CD4-positive, CD25-positive, alpha-beta regulatory T cell (primary cell): ENCODE data around the gene DISP3. TPM values are rescaled to one million over a fixed set of nuclear protein-coding genes. Genes with fewer than 3 reads are reported as not detected.

Experiments used
- ATAC-seq, 2 donors: fragments of 150-1000 bp; cut with Tn5 transposase; one replicate each; pipeline ENCODE4 v1.10.0; 2021; ENCODE audit warnings: low read depth in 2 of 2, moderate number of reproducible peaks in 2 of 2, moderate library complexity in 1 of 2
- DNase-seq, 3 donors: peaks; one replicate each; pipeline versions ENCODE4 v3.0.0 to v3.0.0-alpha.2; 2012 to 2022; ENCODE audit warnings: mixed read lengths in 1 of 3
- H3K27ac ChIP-seq: one replicate; pipeline ENCODE4 v1.7.0; 2013; ENCODE audit warnings: mild to moderate bottlenecking, low read length; ENCODE audit not compliant: insufficient read depth, poor library complexity, severe bottlenecking
- H3K27me3 ChIP-seq: one replicate; pipeline ENCODE4 v1.7.0; 2013; ENCODE audit warnings: low read length; ENCODE audit not compliant: control insufficient read depth, insufficient read depth
- H3K36me3 ChIP-seq: one replicate; pipeline ENCODE4 v1.7.0; 2013; ENCODE audit warnings: mild to moderate bottlenecking, low read length, moderate library complexity; ENCODE audit not compliant: control insufficient read depth, insufficient read depth
- H3K4me1 ChIP-seq: 2 replicates; pipeline ENCODE4 v1.7.0; 2013; ENCODE audit warnings: mild to moderate bottlenecking, low read length; ENCODE audit not compliant: insufficient read depth, control insufficient read depth, poor library complexity, severe bottlenecking
- H3K4me3 ChIP-seq: one replicate; pipeline ENCODE4 v1.7.0; 2013; ENCODE audit warnings: low read depth, mild to moderate bottlenecking, low read length, moderate library complexity
- H3K9me3 ChIP-seq, 2 experiments: 1 replicate in 1 of 2; 2 replicates in 1 of 2; pipeline ENCODE4 v1.7.0; 2013; ENCODE audit warnings: low read length in 2 of 2, mild to moderate bottlenecking in 1 of 2, moderate library complexity in 1 of 2; ENCODE audit not compliant: control insufficient read depth in 2 of 2
- H3K27ac Mint-ChIP-seq, 3 donors: one replicate each; pipeline ENCODE4 v1.8.0; 2020 to 2022; ENCODE audit warnings: mild to moderate bottlenecking in 3 of 3, mixed read lengths in 3 of 3, moderate library complexity in 2 of 3
- H3K27me3 Mint-ChIP-seq: one replicate; pipeline ENCODE4 v1.8.0; 2022; ENCODE audit warnings: mild to moderate bottlenecking, mixed read lengths
- H3K36me3 Mint-ChIP-seq: one replicate; pipeline ENCODE4 v1.8.0; 2020; ENCODE audit warnings: mixed read lengths
- H3K4me1 Mint-ChIP-seq, 4 donors: one replicate each; pipeline ENCODE4 v1.8.0; 2020 to 2022; ENCODE audit warnings: mixed read lengths in 4 of 4, mild to moderate bottlenecking in 1 of 4
- H3K4me3 Mint-ChIP-seq, 4 donors: one replicate each; pipeline ENCODE4 v1.8.0; 2020 to 2022; ENCODE audit warnings: mild to moderate bottlenecking in 4 of 4, mixed read lengths in 4 of 4, moderate library complexity in 3 of 4
- H3K9me3 Mint-ChIP-seq, 7 donors: one replicate each; pipeline ENCODE4 v1.8.0; 2020 to 2022; ENCODE audit warnings: mixed read lengths in 7 of 7, mild to moderate bottlenecking in 3 of 7, moderate library complexity in 2 of 7
- polyA plus RNA-seq, 4 donors: library from polyadenylated mRNA; unstranded; fragments of 300-500 nt; fragmentation: Illumina TruSeq; gene quantifications; one replicate each; pipeline ENCODE4 v1.2.3, GENCODE V29; 2021
- total RNA-seq: library from RNA; stranded (reverse); gene quantifications from one replicate; pipeline ENCODE4 v1.2.3, GENCODE V29; 2022

Gene DISP3, protein sequence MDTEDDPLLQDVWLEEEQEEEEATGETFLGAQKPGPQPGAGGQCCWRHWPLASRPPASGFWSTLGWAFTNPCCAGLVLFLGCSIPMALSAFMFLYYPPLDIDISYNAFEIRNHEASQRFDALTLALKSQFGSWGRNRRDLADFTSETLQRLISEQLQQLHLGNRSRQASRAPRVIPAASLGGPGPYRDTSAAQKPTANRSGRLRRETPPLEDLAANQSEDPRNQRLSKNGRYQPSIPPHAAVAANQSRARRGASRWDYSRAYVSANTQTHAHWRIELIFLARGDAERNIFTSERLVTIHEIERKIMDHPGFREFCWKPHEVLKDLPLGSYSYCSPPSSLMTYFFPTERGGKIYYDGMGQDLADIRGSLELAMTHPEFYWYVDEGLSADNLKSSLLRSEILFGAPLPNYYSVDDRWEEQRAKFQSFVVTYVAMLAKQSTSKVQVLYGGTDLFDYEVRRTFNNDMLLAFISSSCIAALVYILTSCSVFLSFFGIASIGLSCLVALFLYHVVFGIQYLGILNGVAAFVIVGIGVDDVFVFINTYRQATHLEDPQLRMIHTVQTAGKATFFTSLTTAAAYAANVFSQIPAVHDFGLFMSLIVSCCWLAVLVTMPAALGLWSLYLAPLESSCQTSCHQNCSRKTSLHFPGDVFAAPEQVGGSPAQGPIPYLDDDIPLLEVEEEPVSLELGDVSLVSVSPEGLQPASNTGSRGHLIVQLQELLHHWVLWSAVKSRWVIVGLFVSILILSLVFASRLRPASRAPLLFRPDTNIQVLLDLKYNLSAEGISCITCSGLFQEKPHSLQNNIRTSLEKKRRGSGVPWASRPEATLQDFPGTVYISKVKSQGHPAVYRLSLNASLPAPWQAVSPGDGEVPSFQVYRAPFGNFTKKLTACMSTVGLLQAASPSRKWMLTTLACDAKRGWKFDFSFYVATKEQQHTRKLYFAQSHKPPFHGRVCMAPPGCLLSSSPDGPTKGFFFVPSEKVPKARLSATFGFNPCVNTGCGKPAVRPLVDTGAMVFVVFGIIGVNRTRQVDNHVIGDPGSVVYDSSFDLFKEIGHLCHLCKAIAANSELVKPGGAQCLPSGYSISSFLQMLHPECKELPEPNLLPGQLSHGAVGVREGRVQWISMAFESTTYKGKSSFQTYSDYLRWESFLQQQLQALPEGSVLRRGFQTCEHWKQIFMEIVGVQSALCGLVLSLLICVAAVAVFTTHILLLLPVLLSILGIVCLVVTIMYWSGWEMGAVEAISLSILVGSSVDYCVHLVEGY (N-terminal part only)
- total RNA-seq = 1.2 TPM
- under 1 TPM; 0.12 to 0.33 (median 0.21) TPM for polyA plus RNA-seq

DNA sequence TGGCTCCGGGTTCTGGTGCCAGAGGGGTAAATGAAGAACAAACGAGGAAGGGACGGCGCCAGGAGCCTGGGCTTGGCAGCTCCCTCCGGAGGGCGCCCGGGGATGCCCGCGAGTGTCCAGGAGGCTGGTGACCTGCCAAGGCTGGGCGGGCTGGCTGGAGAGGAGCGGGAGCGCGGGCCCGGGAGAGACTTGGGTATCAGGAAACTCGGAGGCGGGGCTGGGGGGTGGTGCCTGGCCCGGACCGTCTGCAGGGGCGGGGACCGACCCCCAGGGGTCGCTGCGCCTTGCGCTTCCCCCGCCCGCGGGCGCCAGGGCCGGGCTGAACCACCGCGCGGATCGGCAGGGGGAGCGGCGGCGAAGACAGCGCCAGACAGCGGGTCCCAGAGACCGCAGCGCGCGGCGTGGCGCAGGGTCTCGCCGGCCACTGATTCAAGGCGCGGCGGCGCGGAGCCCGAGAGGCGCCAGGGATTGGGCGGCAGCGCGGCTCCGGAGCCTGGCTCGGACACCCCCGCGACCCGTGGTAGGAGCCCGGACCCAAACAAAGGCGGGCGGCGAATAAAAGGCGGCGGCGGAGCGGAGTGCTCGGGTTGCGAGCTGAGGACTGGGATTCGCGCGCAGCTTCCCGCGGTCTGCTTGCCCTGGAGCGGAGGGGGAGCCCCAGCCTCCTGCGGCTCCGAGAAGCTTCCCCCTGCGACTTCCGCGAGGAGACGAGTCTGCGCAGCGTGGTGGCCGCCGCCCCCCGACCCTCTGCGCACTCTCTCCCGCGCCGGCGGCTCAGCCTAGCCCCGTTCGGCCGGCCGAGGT lies at the start of gene DISP3:
TSS of gene DISP3 (plus strand) at position 585 of the 804 bp plus-strand sequence. CDS start 21,838 bp downstream, outside the sequence.
- ATAC-seq = peak; percentile 74 to 86
- Mint-ChIP-seq H3K4me3 (peak within 1 kb of the TSS; percentile 64 to 76 (median 72)), H3K27me3 (peaks cover 43% of the 10 kb centered on the region), H3K9me3 (peaks cover 0 to 7% (median 0%) of the 10 kb centered on the region in 7 donors), H3K36me3 (peaks cover 3% of the 10 kb centered on the region), H3K4me1 (peaks cover 0 to 22% (median 7%) of the 10 kb centered on the region in 4 donors), H3K27ac (no peak within 1 kb of the TSS)
- H3K27ac ChIP-seq = no peak within 1 kb of the TSS
- H3K4me3 ChIP-seq = no peak within 1 kb of the TSS
- DNase-seq = peak; percentile 46 to 65 (median 61)
- H3K4me1 ChIP-seq = peaks cover 8% of the 10 kb centered on the region
- no peaks in the 10 kb centered on the region for H3K9me3 ChIP-seq
- H3K36me3 ChIP-seq = no peaks in the 10 kb centered on the region
- peaks cover 2% of the 10 kb centered on the region for H3K27me3 ChIP-seq

DNA sequence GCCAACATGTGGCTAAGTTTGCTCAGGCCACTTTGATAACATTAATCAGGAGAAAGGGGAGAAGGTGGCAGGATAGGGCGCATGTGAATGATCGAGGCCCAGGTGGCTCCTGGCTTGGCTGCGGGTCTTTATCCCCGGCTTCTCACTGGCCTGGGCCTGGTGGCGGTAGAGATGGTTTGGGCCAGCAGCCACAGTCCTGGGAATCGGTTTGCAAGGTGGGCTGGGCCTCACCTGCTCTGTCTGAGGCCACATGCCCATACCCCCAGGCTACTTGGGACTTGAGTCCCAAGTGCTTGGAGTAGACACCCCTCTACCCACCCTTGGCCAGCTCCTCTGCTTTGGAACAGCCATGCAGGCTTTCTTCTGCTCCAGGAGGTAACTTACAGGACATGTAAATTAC lies 49.7 kb upstream of the DISP3 start:
- no peaks in the 10 kb centered on the region for H3K9me3 Mint-ChIP-seq
- H3K27ac Mint-ChIP-seq = no peak overlapping the region
- H3K4me1 Mint-ChIP-seq = peaks cover 0 to 8% (median 0%) of the 10 kb centered on the region in 4 donors

DNA sequence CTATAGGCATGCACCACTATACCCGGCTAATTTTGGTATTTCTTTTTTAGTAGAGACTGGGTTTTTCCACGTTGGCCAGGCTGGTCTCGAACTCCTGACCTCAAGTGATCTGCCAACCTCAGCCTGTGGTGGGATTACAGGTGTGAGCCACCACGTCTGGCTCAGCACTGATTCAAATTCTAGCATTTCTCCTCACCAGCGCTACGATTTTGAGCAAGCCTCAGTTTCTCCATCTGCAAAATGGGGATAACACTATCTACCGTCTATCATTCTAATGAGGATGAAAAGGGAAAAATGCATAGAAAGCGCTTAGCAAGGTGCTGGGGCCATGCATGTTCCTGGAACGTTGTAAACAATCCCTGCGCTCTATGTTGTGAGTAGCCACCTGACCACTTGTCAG lies 49.0 kb upstream of the DISP3 start:
- no peaks in the 10 kb centered on the region for H3K4me1 ChIP-seq
- ATAC-seq (no peak), DNase-seq (no peak)
- Mint-ChIP-seq H3K9me3 (no peaks in the 10 kb centered on the region), H3K4me1 (peaks cover 0 to 8% (median 0%) of the 10 kb centered on the region in 4 donors), H3K27ac (no peak overlapping the region), H3K4me3 (no peak overlapping the region), H3K27me3 (no peaks in the 10 kb centered on the region), H3K36me3 (no peaks in the 10 kb centered on the region)
- no peak overlapping the region for H3K27ac ChIP-seq
- no peaks in the 10 kb centered on the region for H3K9me3 ChIP-seq
- no peaks in the 10 kb centered on the region for H3K27me3 ChIP-seq
- no peak overlapping the region for H3K4me3 ChIP-seq
- H3K36me3 ChIP-seq = no peaks in the 10 kb centered on the region

More for the DNA sequence above, 49.7 kb upstream of the DISP3 start:
- no peak overlapping the region for H3K27ac ChIP-seq
- no peak for ATAC-seq
- no peak overlapping the region for H3K4me3 Mint-ChIP-seq
- no peaks in the 10 kb centered on the region for H3K27me3 ChIP-seq
- H3K4me3 ChIP-seq = no peak overlapping the region
- H3K36me3 Mint-ChIP-seq = no peaks in the 10 kb centered on the region
- H3K36me3 ChIP-seq = no peaks in the 10 kb centered on the region
- peaks cover 2% of the 10 kb centered on the region for H3K27me3 Mint-ChIP-seq
- no peak for DNase-seq
- H3K9me3 ChIP-seq = no peaks in the 10 kb centered on the region
- no peaks in the 10 kb centered on the region for H3K4me1 ChIP-seq

DNA sequence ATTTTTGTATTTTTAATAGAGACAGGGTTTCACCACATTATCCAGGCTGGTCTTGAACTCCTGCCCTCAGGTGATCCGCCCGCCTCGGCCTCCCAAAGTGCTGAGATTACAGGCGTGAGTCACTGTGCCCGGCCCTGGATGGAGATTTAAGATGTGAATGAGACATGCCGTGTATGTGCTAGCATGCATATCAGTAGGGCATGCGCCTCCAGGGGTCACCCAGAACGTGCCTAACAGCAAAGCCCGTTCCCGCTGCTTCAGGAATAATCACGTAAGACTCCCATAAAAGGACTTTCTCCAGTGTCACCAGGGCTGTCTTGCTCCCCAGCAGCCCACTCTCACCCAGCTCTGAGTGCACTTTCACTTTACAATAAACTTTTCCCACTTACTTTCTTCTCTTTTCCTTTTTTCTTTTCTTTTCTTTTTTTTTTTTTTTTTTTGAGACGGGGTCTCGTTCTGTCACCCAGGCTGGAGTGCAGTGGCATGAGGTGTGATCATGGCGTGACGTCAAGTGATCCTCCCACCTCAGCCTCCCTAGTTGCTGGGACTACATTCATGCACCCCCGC lies 46.9 kb upstream of the DISP3 start:
- no peaks in the 10 kb centered on the region for H3K36me3 Mint-ChIP-seq
- no peak for DNase-seq
- Histone ChIP-seq H3K36me3 (no peaks in the 10 kb centered on the region), H3K4me1 (no peaks in the 10 kb centered on the region), H3K4me3 (no peak overlapping the region), H3K9me3 (no peaks in the 10 kb centered on the region), H3K27me3 (no peaks in the 10 kb centered on the region), H3K27ac (no peak overlapping the region)
- ATAC-seq = no peak
- H3K27ac Mint-ChIP-seq = no peak overlapping the region
- H3K27me3 Mint-ChIP-seq = no peaks in the 10 kb centered on the region
- H3K9me3 Mint-ChIP-seq = peaks cover 0 to 1% (median 0%) of the 10 kb centered on the region in 7 donors
- peaks cover 0 to 21% (median 0%) of the 10 kb centered on the region in 4 donors for H3K4me1 Mint-ChIP-seq
- H3K4me3 Mint-ChIP-seq = no peak overlapping the region

DNA sequence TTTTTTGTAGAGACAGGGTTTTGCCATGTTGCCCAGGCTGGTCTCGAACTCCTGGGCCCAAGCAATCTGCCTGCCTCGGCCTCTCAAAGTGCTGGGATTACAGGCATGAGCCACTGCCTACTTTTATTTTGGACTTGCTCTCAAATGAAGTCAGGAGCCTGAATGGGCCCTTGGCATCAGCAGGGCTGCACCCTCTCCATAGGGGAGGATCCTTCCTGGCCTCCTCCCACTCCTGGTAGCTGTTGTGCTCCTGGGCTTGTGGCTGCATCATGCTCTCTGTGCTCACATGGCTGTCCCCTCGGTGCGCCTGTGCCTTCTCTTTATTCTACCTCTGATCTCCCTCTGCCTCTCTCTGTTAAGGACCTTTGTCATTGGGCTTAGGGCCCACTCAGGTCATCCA lies 46.4 kb upstream of the DISP3 start:
- no peaks in the 10 kb centered on the region for H3K9me3 ChIP-seq
- H3K4me1 Mint-ChIP-seq = peaks cover 0 to 17% (median 0%) of the 10 kb centered on the region in 4 donors
- no peak overlapping the region for H3K4me3 ChIP-seq
- H3K4me1 ChIP-seq = no peaks in the 10 kb centered on the region
- H3K4me3 Mint-ChIP-seq = no peak overlapping the region
- no peak for ATAC-seq
- H3K27ac ChIP-seq = no peak overlapping the region
- peaks cover 2% of the 10 kb centered on the region for H3K27me3 Mint-ChIP-seq
- H3K27ac Mint-ChIP-seq = no peak overlapping the region
- DNase-seq = no peak
- no peaks in the 10 kb centered on the region for H3K36me3 ChIP-seq
- no peaks in the 10 kb centered on the region for H3K36me3 Mint-ChIP-seq
- peaks cover 0 to 1% (median 0%) of the 10 kb centered on the region in 7 donors for H3K9me3 Mint-ChIP-seq
- H3K27me3 ChIP-seq = no peaks in the 10 kb centered on the region

DNA sequence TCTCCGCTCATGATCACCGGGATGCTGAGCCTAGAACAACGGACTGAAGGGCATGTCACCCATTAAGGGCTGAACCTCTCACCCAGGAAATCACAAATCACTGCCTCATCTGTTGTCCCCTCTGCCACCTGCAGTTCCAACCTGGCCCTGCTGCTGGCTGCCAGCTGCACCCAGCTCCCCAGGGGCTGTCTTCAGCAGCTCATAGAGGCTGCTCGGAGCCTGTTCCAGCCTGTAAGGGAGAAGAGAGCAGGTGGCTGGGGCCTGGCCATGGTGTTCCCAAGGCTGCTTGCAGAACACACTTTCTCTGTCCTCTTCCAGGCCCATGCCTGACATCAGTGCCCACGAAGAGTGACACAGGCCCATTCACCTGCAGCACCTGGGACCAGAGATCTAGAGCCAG lies 44.5 kb upstream of the DISP3 start:
- DNase-seq (peak in 1 of 3 donors; percentile 6), ATAC-seq (no peak)
- Histone ChIP-seq H3K27ac (no peak overlapping the region), H3K9me3 (no peaks in the 10 kb centered on the region), H3K27me3 (no peaks in the 10 kb centered on the region), H3K4me1 (no peaks in the 10 kb centered on the region), H3K36me3 (no peaks in the 10 kb centered on the region), H3K4me3 (no peak overlapping the region)
- Mint-ChIP-seq H3K36me3 (no peaks in the 10 kb centered on the region), H3K27me3 (peaks cover 4% of the 10 kb centered on the region), H3K4me3 (no peak overlapping the region), H3K4me1 (peaks cover 0 to 13% (median 0%) of the 10 kb centered on the region in 4 donors), H3K9me3 (peaks cover 0 to 1% (median 0%) of the 10 kb centered on the region in 7 donors), H3K27ac (no peak overlapping the region)
